GM10266 (cell line): ENCODE results near the gene OR1C1.
"Not testable (repeated sequence)": the region's sequence is repeated elsewhere in the genome, so short reads cannot be mapped to it uniquely, and the experiment has no call there.

ENCODE experiments used
- DNase-seq: peaks from one replicate; pipeline ENCODE4 v3.0.0; 2012; ENCODE audit errors: extremely low spot score
- CTCF ChIP-seq: IDR thresholded peaks from 2 replicates; pipeline ENCODE4 v1.5.1; 2012; ENCODE audit warnings: mild to moderate bottlenecking, low read depth; ENCODE audit not compliant: control insufficient read depth, insufficient read depth; ENCODE audit errors: missing control alignments

OR1C1 gene

GRCh38 chr1:247741756-247742155 lies 18.6 kb downstream of the OR1C1 start:
- no peak for TF ChIP-seq CTCF
- no peak for DNase-seq

DNA sequence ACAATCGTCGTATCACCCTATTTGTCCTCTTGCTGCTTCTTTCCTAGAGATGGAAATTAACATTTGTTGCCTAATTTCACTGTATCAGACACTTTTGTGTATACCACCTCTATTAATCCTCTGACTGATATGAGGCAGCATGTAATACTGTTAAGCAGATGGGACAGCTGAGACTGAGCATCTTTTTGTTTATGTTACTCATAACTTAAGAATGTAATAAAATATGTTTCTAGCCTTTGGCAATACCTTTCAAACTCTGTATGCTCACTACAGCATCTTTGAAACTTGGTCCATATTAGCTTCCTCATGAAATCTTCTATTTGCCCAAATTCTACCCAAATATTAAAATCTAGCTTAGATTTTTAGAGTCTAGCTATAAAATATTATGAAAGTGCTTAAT lies 19.6 kb downstream of the OR1C1 start:
- TF ChIP-seq CTCF, result no peak
- DNase-seq, result no peak

DNA sequence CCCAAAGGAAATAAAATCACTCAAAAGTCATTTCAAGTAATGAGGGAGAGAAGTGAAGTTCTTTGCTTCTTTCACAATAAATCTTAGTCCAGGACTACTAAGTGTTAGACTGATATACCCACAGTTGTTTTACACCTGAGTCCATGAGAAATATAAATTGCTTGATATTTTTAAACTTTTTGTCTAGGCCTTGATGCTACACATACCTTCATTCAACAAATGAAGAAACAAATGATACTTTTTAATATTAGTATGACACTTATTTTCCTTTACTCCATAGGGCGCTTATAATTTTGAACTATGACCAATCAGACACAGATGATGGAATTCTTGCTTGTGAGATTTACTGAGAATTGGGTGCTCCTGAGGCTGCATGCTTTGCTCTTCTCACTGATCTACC lies 22.0 kb downstream of the OR1C1 start, which contains the start of gene OR14K1:
Gene OR14K1 (plus strand): TSS at position 301 of the 400 bp plus-strand sequence. CDS start 0 bp downstream, at position 301.
- TF ChIP-seq CTCF, result no peak
- no peak for DNase-seq

DNA sequence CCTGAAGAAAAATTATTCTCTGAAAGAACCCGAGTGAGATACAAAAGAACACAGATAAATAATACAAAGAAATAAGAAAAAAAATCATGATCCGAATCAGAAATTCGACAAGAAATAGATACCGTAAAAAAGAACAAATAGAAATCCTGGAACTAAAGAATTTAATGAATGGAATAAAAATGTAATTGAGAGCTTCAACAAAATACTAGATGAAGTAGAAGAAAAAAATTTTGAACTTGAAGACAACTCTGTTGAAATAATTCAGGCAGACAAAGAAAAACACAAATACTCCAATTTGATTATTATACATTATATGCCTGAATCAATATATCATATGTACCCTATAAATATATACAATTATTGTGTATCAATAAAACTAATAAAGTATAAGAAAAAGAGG lies 39.1 kb downstream of the OR1C1 start:
- TF ChIP-seq CTCF, result no peak
- no peak for DNase-seq

GRCh38 chr1:247716546-247716945 lies 43.8 kb downstream of the OR1C1 start, which contains the start of gene OR6F1:
Gene OR6F1, minus strand, starts transcription at chr1:247716646. Its CDS starts 3,891 bp downstream, at chr1:247712755.
- TF ChIP-seq CTCF, result no peak
- no peak for DNase-seq

GRCh38 chr1:247713753-247714152 lies 46.6 kb downstream of the OR1C1 start:
- DNase-seq, result no peak
- no peak for TF ChIP-seq CTCF

DNA sequence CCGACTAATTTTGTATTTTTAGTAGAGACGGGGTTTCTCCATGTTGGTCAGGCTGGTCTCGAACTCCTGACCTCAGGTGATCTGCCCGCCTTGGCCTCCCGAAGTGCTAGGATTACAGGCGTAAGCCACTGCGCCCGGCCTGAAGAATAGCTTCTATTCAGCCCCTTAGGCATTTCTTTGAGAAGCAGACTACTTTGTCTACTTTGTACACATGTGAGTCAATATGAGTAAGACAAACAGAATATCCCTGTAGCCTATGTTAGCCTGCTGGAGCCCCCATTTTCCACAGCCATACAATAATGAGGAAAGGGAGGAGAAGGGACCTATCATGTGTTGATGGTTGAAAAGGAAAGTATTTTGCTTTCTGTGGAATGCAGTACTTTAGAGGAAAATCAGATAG lies 49.7 kb downstream of the OR1C1 start:
- DNase-seq, result not testable (repeated sequence)
